ENCODE data around the gene SETD6.
A peak's percentile ranks its signal among the peaks of the same experiment; 100 is the strongest.
"Not testable (repeated sequence)": the region's sequence is repeated elsewhere in the genome, so short reads cannot be mapped to it uniquely, and the experiment has no call there.

The SETD6 gene

GRCh38 chr16:58515125-58515870 is at the start of gene SETD6:
Gene SETD6, plus strand, starts transcription at chr16:58515517. Its CDS starts 21 bp downstream, at chr16:58515538.
- DNase-seq (ENCODE audit: low read depth): peak; percentile 76

- no peak for DNase-seq (ENCODE audit: low read depth)
These were observed 49.5 kb upstream of the SETD6 start for GRCh38 chr16:58465817-58466216.

- DNase-seq (ENCODE audit: low read depth): no peak
These were observed 48.9 kb upstream of the SETD6 start for GRCh38 chr16:58466396-58466795.

GRCh38 chr16:58467905-58468304 is 47.4 kb upstream of the SETD6 start:
- no peak for DNase-seq (ENCODE audit: low read depth)

GRCh38 chr16:58471209-58471975 is 43.9 kb upstream of the SETD6 start:
- DNase-seq (ENCODE audit: low read depth): no peak

- DNase-seq (ENCODE audit: low read depth): no peak
These were observed 43.1 kb upstream of the SETD6 start for GRCh38 chr16:58472266-58472665.

- no peak for DNase-seq (ENCODE audit: low read depth)
These were observed 42.5 kb upstream of the SETD6 start for GRCh38 chr16:58472827-58473226.

GRCh38 chr16:58474296-58474695 is 41.0 kb upstream of the SETD6 start:
- DNase-seq (ENCODE audit: low read depth): no peak

- DNase-seq (ENCODE audit: low read depth): no peak
These were observed 40.2 kb upstream of the SETD6 start for GRCh38 chr16:58475091-58475619.

GRCh38 chr16:58476791-58477190 is 38.5 kb upstream of the SETD6 start:
- DNase-seq (ENCODE audit: low read depth): no peak

GRCh38 chr16:58478427-58478826 is 36.9 kb upstream of the SETD6 start:
- no peak for DNase-seq (ENCODE audit: low read depth)

- no peak for DNase-seq (ENCODE audit: low read depth)
These were observed 34.0 kb upstream of the SETD6 start for GRCh38 chr16:58481226-58481869.

- no peak for DNase-seq (ENCODE audit: low read depth)
These were observed 33.4 kb upstream of the SETD6 start for GRCh38 chr16:58481931-58482330.

GRCh38 chr16:58485184-58485887 is 30.0 kb upstream of the SETD6 start:
- DNase-seq (ENCODE audit: low read depth): no peak

- peak; percentile 21 for DNase-seq (ENCODE audit: low read depth)
These were observed 27.6 kb upstream of the SETD6 start for GRCh38 chr16:58487566-58488351.

- no peak for DNase-seq (ENCODE audit: low read depth)
These were observed 26.8 kb upstream of the SETD6 start for GRCh38 chr16:58488531-58488930.

GRCh38 chr16:58490065-58490464 is 25.3 kb upstream of the SETD6 start:
- DNase-seq (ENCODE audit: low read depth): no peak

- DNase-seq (ENCODE audit: low read depth): not testable (repeated sequence)
These were observed 24.8 kb upstream of the SETD6 start for GRCh38 chr16:58490539-58490938.

GRCh38 chr16:58492066-58492465 is 23.3 kb upstream of the SETD6 start:
- DNase-seq (ENCODE audit: low read depth): no peak

GRCh38 chr16:58492735-58493134 is 22.6 kb upstream of the SETD6 start:
- DNase-seq (ENCODE audit: low read depth): no peak

- no peak for DNase-seq (ENCODE audit: low read depth)
These were observed 21.4 kb upstream of the SETD6 start for GRCh38 chr16:58493756-58494431.

All from stromal cell of bone marrow (primary cell).